H9 (cell line): Measurements from ENCODE around the gene GMPR. TPM values are rescaled to one million over a fixed set of nuclear protein-coding genes. Genes with fewer than 3 reads are reported as not detected.
"Not testable (repeated sequence)": the region's sequence is repeated elsewhere in the genome, so short reads cannot be mapped to it uniquely, and the experiment has no call there.

ENCODE experiments used
- DNase-seq: peaks from one replicate; pipeline ENCODE4 v3.0.0-alpha.2; 2017
- H2AFZ ChIP-seq: one replicate; pipeline ENCODE4 v1.6.1; 2013; ENCODE audit warnings: mild to moderate bottlenecking, low read length, control low read depth, moderate library complexity
- H2AK5ac ChIP-seq: 2 replicates; pipeline ENCODE4 v1.6.1; 2013; ENCODE audit warnings: low read length, control low read depth, mixed read lengths; ENCODE audit not compliant: insufficient read length
- H2BK120ac ChIP-seq: one replicate; pipeline ENCODE4 v1.6.1; 2013; ENCODE audit warnings: low read depth, mild to moderate bottlenecking, low read length, control low read depth, inconsistent platforms; ENCODE audit not compliant: poor library complexity, severe bottlenecking
- H2BK12ac ChIP-seq: 2 replicates; pipeline ENCODE4 v1.6.1; 2013; ENCODE audit warnings: low read length, control low read depth, mixed read lengths, low read depth; ENCODE audit not compliant: insufficient read length
- H2BK15ac ChIP-seq: 2 replicates; pipeline ENCODE4 v1.6.1; 2013; ENCODE audit warnings: low read depth, low read length, control low read depth
- H2BK20ac ChIP-seq: one replicate; pipeline ENCODE4 v1.6.1; 2013; ENCODE audit warnings: low read depth, mild to moderate bottlenecking, low read length, control low read depth, inconsistent platforms; ENCODE audit not compliant: poor library complexity, severe bottlenecking
- H2BK5ac ChIP-seq: 2 replicates; pipeline ENCODE4 v1.6.1; 2013; ENCODE audit warnings: low read length, control low read depth, mixed read lengths; ENCODE audit not compliant: insufficient read length
- H3K14ac ChIP-seq: 2 replicates; pipeline ENCODE4 v1.6.1; 2013; ENCODE audit warnings: low read length, control low read depth; ENCODE audit not compliant: insufficient read depth
- H3K18ac ChIP-seq: 2 replicates; pipeline ENCODE4 v1.6.1; 2013; ENCODE audit warnings: low read depth, mild to moderate bottlenecking, mixed read lengths, low read length, control low read depth; ENCODE audit not compliant: insufficient read length
- H3K23ac ChIP-seq: 2 replicates; pipeline ENCODE4 v1.6.1; 2013; ENCODE audit warnings: low read length, control low read depth, mixed read lengths, low read depth; ENCODE audit not compliant: insufficient read length
- H3K23me2 ChIP-seq: 2 replicates; pipeline ENCODE4 v1.6.1; 2013; ENCODE audit warnings: low read depth, mild to moderate bottlenecking, mixed read lengths, low read length, control low read depth; ENCODE audit not compliant: insufficient read length, poor library complexity, severe bottlenecking
- H3K27ac ChIP-seq: 2 replicates; pipeline ENCODE4 v1.5.1; 2013; ENCODE audit warnings: low read length, control low read depth, mixed read lengths, low read depth; ENCODE audit not compliant: insufficient read length
- H3K27me3 ChIP-seq: 2 replicates; pipeline ENCODE4 v1.6.1; 2013; ENCODE audit warnings: low read length, control low read depth, inconsistent platforms; ENCODE audit not compliant: insufficient read depth
- H3K4ac ChIP-seq: 2 replicates; pipeline ENCODE4 v1.6.1; 2013; ENCODE audit warnings: low read depth, mild to moderate bottlenecking, control low read depth, inconsistent platforms, low read length, moderate library complexity
- H3K4me1 ChIP-seq: 2 replicates; pipeline ENCODE4 v1.6.1; 2013; ENCODE audit warnings: low read length, control low read depth, inconsistent platforms; ENCODE audit not compliant: insufficient read depth
- H3K4me2 ChIP-seq: 2 replicates; pipeline ENCODE4 v1.6.1; 2013; ENCODE audit warnings: low read length, control low read depth, mixed read lengths; ENCODE audit not compliant: insufficient read length, insufficient read depth
- H3K56ac ChIP-seq: 2 replicates; pipeline ENCODE4 v1.6.1; 2013; ENCODE audit warnings: low read depth, mild to moderate bottlenecking, mixed read lengths, low read length, control low read depth; ENCODE audit not compliant: insufficient read length
- H3K79me1 ChIP-seq: 2 replicates; pipeline ENCODE4 v1.6.1; 2013; ENCODE audit warnings: low read depth, mild to moderate bottlenecking, moderate library complexity, low read length, control low read depth, inconsistent platforms; ENCODE audit not compliant: insufficient read depth, poor library complexity, severe bottlenecking
- H3K79me2 ChIP-seq: 2 replicates; pipeline ENCODE4 v1.6.1; 2013; ENCODE audit warnings: low read length, control low read depth, inconsistent platforms; ENCODE audit not compliant: insufficient read depth
- H3K9ac ChIP-seq: 2 replicates; pipeline ENCODE4 v1.6.1; 2013; ENCODE audit warnings: low read length, control low read depth, mixed read lengths; ENCODE audit not compliant: insufficient read length; ENCODE audit errors: extremely low read depth
- H3K9me3 ChIP-seq: one replicate; pipeline ENCODE4 v1.6.1; 2013; ENCODE audit warnings: low read depth, low read length, inconsistent platforms; ENCODE audit not compliant: control insufficient read depth
- H3T11ph ChIP-seq: one replicate; pipeline ENCODE4 v1.6.1; 2013; ENCODE audit warnings: mild to moderate bottlenecking, low read length, control low read depth, inconsistent platforms
- H4K20me1 ChIP-seq: one replicate; pipeline ENCODE4 v1.6.1; 2013; ENCODE audit not compliant: control insufficient read depth, insufficient read length, insufficient read depth
- H4K5ac ChIP-seq: 2 replicates; pipeline ENCODE4 v1.6.1; 2013; ENCODE audit warnings: low read depth, mild to moderate bottlenecking, mixed read lengths, low read length, control low read depth; ENCODE audit not compliant: insufficient read length
- H4K8ac ChIP-seq: replicated peaks from 2 replicates; pipeline ENCODE4 v1.6.1; 2013; ENCODE audit warnings: low read length, control low read depth, mixed read lengths, low read depth; ENCODE audit not compliant: insufficient read length
- H4K91ac ChIP-seq: 2 replicates; pipeline ENCODE4 v1.6.1; 2013; ENCODE audit warnings: low read depth, mild to moderate bottlenecking, moderate library complexity, mixed read lengths, low read length, control low read depth; ENCODE audit not compliant: insufficient read length
- H3K27ac Mint-ChIP-seq, 3 experiments: 2 replicates in 2 of 3; 3 replicates in 1 of 3; pipeline ENCODE4 v1.8.0; 2020 to 2021; ENCODE audit warnings: mixed read lengths in 3 of 3, mild to moderate bottlenecking in 1 of 3, moderate library complexity in 1 of 3
- H3K27me3 Mint-ChIP-seq: 2 replicates; pipeline ENCODE4 v1.8.0; 2021; ENCODE audit warnings: low read depth, mild to moderate bottlenecking, moderate library complexity, mixed read lengths
- H3K36me3 Mint-ChIP-seq, 3 experiments: 2 replicates in 2 of 3; 3 replicates in 1 of 3; pipeline ENCODE4 v1.8.0; 2020 to 2021; ENCODE audit warnings: low read depth in 3 of 3, mixed read lengths in 3 of 3; ENCODE audit not compliant: insufficient read depth in 1 of 3
- H3K4me1 Mint-ChIP-seq, 2 experiments: 2 replicates each; pipeline ENCODE4 v1.8.0; 2020; ENCODE audit warnings: mixed read lengths in 2 of 2
- H3K4me3 Mint-ChIP-seq, 2 experiments: 2 replicates in 1 of 2; 3 replicates in 1 of 2; pipeline ENCODE4 v1.8.0; 2020 to 2021; ENCODE audit warnings: mild to moderate bottlenecking in 2 of 2, mixed read lengths in 2 of 2, moderate library complexity in 1 of 2
- H3K9me3 Mint-ChIP-seq, 2 experiments: 2 replicates in 1 of 2; 3 replicates in 1 of 2; pipeline ENCODE4 v1.8.0; 2020; ENCODE audit warnings: mild to moderate bottlenecking in 2 of 2, mixed read lengths in 2 of 2, moderate library complexity in 1 of 2
- WGBS: extraction: QIAGEN DNeasy Blood & Tissue Kit; methylation state at CpG from one replicate; pipeline ENCODE4 v1.1.7; 2013; ENCODE audit warnings: missing lambda C conversion rate, low lambda C conversion rate, mixed read lengths; ENCODE audit not compliant: insufficient read length; ENCODE audit errors: extremely low coverage; 5-methylcytosine and 5-hydroxymethylcytosine counted together
- total RNA-seq: library from RNA; stranded (reverse); gene quantifications from 2 replicates; pipeline ENCODE4 v1.2.1, GENCODE V29; 2021
- TF ChIP-seq, protein P1 (sequence below): fragments of 200-600 bp; sonication (generic); conservative IDR thresholded peaks from 3 replicates; pipeline ENCODE4 v1.8.0; 2021; ENCODE audit warnings: antibody characterized with exemption, mild to moderate bottlenecking

The GMPR gene
- total RNA-seq, 1 experiment from 2014 or later: 0.70 TPM

GRCh38 chr6:16224409-16224808, 14.0 kb upstream of the GMPR start:
- Mint-ChIP-seq H3K27me3 (peaks cover 7% of the 10 kb centered on the region), H3K9me3 (peaks cover 0 to 2% of the 10 kb centered on the region in 2 experiments; a peak in 1 of 5 replicates), H3K27ac (no peak overlapping the region), H3K4me3 (no peak overlapping the region), H3K36me3 (no peaks in the 10 kb centered on the region; a peak in 1 of 7 replicates), H3K4me1 (peaks cover 0 to 11% of the 10 kb centered on the region in 2 experiments; a peak in 2 of 4 replicates)
- TF ChIP-seq, protein P1, sequence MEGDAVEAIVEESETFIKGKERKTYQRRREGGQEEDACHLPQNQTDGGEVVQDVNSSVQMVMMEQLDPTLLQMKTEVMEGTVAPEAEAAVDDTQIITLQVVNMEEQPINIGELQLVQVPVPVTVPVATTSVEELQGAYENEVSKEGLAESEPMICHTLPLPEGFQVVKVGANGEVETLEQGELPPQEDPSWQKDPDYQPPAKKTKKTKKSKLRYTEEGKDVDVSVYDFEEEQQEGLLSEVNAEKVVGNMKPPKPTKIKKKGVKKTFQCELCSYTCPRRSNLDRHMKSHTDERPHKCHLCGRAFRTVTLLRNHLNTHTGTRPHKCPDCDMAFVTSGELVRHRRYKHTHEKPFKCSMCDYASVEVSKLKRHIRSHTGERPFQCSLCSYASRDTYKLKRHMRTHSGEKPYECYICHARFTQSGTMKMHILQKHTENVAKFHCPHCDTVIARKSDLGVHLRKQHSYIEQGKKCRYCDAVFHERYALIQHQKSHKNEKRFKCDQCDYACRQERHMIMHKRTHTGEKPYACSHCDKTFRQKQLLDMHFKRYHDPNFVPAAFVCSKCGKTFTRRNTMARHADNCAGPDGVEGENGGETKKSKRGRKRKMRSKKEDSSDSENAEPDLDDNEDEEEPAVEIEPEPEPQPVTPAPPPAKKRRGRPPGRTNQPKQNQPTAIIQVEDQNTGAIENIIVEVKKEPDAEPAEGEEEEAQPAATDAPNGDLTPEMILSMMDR: no peak
- Histone ChIP-seq H3K79me2 (no peaks in the 10 kb centered on the region), H4K20me1 (no peaks in the 10 kb centered on the region), H3K4me2 (no peak overlapping the region), H3K9ac (no peak overlapping the region), H3K9me3 (no peaks in the 10 kb centered on the region), H3K79me1 (no peaks in the 10 kb centered on the region), H4K8ac (no peak overlapping the region), H3K18ac (no peak overlapping the region), H3K23ac (no peak overlapping the region), H2BK120ac (no peak overlapping the region), H3K27ac (no peak overlapping the region), H2BK12ac (no peak overlapping the region), H2BK5ac (no peak overlapping the region), H3K4ac (no peak overlapping the region), H2BK20ac (no peak overlapping the region), H2AFZ (no peak overlapping the region), H2AK5ac (no peak overlapping the region), H3K27me3 (no peaks in the 10 kb centered on the region), H3K56ac (no peak overlapping the region), H3K14ac (no peak overlapping the region), H3K4me1 (no peaks in the 10 kb centered on the region), H2BK15ac (no peak overlapping the region), H4K5ac (no peak overlapping the region), H3K23me2 (no peaks in the 10 kb centered on the region), H4K91ac (no peak overlapping the region), H3T11ph (no peak overlapping the region)
- no CpG with 5 or more reads among the region's 8 CpGs for WGBS
- no peak for DNase-seq

- not testable (repeated sequence) for H3K27me3 Mint-ChIP-seq, H3T11ph ChIP-seq, H3K14ac ChIP-seq, H4K20me1 ChIP-seq, H2AK5ac ChIP-seq, H2BK15ac ChIP-seq, H2BK120ac ChIP-seq, H3K27me3 ChIP-seq, H3K36me3 Mint-ChIP-seq, H3K56ac ChIP-seq, H3K27ac Mint-ChIP-seq, H3K4me3 Mint-ChIP-seq, H2BK5ac ChIP-seq, H2AFZ ChIP-seq, H4K5ac ChIP-seq, H3K79me2 ChIP-seq, H3K9me3 Mint-ChIP-seq, H4K91ac ChIP-seq, H4K8ac ChIP-seq, H3K4me2 ChIP-seq, H3K27ac ChIP-seq, H3K23me2 ChIP-seq, H2BK20ac ChIP-seq, H3K4me1 ChIP-seq, H3K4ac ChIP-seq, H3K18ac ChIP-seq, H3K9ac ChIP-seq, H3K23ac ChIP-seq, DNase-seq, H3K9me3 ChIP-seq, H3K79me1 ChIP-seq, H2BK12ac ChIP-seq
- WGBS: no CpG with 5 or more reads among the region's 3 CpGs
- peaks cover 0 to 11% of the 10 kb centered on the region in 2 experiments; a peak in 2 of 4 replicates for H3K4me1 Mint-ChIP-seq
Measured at GRCh38 chr6:16225062-16225731, 13.2 kb upstream of the GMPR start.
